Measurements from ENCODE around the gene GPR37L1. TPM values are rescaled to one million over a fixed set of nuclear protein-coding genes. Genes with fewer than 3 reads are reported as not detected.
A peak's percentile ranks its signal among the peaks of the same experiment; 100 is the strongest.

The GPR37L1 gene
- not detected in 2 replicates for total RNA-seq (2014; rRNA removed; shearing (Covaris generic))
- not detected in 2 replicates for polyA plus RNA-seq (2015; cell fraction: cytosol; rRNA removed)
- not detected in 2 replicates for polyA plus RNA-seq (2015; cell fraction: nucleus; rRNA removed)

DNA sequence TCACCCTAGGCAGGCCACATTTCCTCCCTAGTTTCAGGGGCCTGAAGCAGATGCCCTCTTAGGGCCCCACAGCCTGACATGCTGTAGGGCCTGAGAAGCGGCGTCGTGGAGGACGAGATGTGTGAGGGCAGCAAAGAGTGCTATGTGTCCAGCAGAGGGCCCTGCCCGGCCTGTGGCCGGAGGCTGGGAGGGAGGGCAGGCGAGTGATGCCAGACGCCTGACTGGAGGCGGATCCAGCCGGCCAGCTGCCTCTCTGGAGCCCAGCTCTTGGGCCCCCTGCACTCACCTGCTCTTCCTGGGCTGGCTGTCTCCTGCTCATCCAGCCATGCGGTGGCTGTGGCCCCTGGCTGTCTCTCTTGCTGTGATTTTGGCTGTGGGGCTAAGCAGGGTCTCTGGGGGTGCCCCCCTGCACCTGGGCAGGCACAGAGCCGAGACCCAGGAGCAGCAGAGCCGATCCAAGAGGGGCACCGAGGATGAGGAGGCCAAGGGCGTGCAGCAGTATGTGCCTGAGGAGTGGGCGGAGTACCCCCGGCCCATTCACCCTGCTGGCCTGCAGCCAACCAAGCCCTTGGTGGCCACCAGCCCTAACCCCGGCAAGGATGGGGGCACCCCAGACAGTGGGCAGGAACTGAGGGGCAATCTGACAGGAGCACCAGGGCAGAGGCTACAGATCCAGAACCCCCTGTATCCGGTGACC, at the start of gene GPR37L1:
Gene GPR37L1, plus strand, starts transcription at position 279 of the 697 bp plus-strand sequence. Its CDS starts 47 bp downstream, at position 326.
- no peak for DNase-seq (ENCODE audit: low read depth)

- no peak for DNase-seq (ENCODE audit: low read depth)
Measured at GRCh38 chr1:202073206-202073605, 49.5 kb upstream of the GPR37L1 start.

- DNase-seq (ENCODE audit: low read depth), result no peak
Measured at GRCh38 chr1:202074985-202075384, 47.7 kb upstream of the GPR37L1 start.

GRCh38 chr1:202075389-202075788, 47.3 kb upstream of the GPR37L1 start:
- no peak for DNase-seq (ENCODE audit: low read depth)

DNA sequence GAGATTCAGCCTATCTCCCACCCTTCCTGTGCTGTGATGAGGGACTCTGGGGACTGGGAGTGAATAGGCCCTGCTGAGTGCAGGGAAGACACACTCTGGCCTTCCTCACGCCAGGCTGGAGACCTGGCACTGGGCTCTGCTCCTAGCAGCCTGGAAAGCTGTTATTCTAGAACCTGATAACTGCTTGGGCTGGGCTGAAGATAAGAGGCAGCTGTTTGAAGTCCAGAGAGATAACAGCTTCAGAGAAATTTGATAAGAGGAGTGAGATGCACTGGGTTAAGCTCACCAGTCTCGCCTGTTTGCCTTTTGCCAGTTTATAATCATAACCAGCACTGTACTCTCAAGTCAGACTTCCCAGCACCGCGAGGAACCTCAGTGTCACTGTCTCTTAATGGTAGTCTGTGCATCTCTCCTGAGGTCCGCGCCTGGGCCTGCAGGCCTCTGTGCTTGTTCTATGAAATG, 46.6 kb upstream of the GPR37L1 start:
- DNase-seq (ENCODE audit: low read depth), result no peak

DNA sequence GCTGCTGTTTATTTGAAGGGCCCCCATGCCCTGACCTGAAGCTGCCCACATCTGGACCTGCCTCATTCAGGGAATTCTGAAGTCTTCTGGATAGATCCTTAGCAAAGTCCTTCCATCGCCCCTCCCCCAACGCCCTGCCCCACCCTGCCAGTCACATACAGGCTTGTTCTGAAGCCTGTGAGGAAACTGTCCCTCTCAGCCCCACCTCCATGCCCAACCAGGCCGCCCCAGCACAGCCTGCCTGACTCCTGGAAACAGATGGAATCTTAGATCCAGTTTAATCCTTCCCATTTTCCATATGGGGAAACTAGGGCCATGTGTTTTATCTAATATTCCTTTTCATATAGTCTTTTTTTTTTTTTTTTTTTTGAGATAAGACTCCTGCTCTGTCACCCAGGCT, 44.5 kb upstream of the GPR37L1 start:
- no peak for DNase-seq (ENCODE audit: low read depth)

DNA sequence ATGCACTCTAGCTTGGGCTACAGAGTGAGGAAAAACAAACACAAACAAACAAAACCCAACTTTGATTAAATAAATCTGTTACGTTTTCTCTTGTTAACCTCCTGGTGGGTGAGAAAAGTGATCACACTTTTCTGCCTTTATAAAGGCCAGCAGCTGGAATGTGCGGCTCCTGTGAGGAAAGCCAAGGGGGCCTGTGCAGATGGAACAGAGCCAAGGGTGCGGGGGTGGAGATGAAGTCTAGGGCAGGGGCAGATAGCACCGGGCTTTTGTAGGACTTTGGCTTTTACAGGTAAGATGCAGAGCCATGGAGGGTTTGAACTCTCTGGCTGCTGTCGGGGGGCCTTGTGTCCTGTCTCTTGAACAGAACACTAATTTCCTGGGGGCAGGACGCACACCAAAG, 40.7 kb upstream of the GPR37L1 start:
- DNase-seq (ENCODE audit: low read depth), result no peak

- DNase-seq (ENCODE audit: low read depth), result peak; percentile 55
Measured at GRCh38 chr1:202084791-202085681, 37.7 kb upstream of the GPR37L1 start.

- no peak for DNase-seq (ENCODE audit: low read depth)
Measured at GRCh38 chr1:202085682-202086373, 36.9 kb upstream of the GPR37L1 start.

GRCh38 chr1:202086579-202087350, 36.0 kb upstream of the GPR37L1 start:
- DNase-seq (ENCODE audit: low read depth), result no peak

DNA sequence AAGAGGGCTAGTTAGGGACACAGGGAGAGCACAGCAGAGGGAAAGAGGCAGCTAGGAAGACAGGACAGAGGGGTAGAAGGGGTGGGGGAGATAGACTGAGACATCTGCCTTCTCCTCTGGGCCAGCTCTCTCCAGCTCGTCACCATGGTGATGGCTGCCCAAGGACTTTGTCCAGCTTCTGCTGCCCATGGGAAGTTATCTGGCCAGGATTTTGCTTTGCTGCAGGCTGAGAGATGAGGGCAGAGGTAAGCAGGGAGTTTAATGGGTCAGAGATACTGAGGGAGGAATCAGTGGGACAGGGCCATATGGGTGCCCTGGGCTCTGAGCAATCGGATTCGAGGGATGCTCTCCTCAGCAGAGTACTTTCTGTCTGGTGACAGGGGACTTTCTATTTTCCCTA, 34.5 kb upstream of the GPR37L1 start:
- DNase-seq (ENCODE audit: low read depth), result no peak

GRCh38 chr1:202090994-202091393, 31.7 kb upstream of the GPR37L1 start:
- no peak for DNase-seq (ENCODE audit: low read depth)

- no peak for DNase-seq (ENCODE audit: low read depth)
Measured at GRCh38 chr1:202093858-202094257, 28.9 kb upstream of the GPR37L1 start.

- DNase-seq (ENCODE audit: low read depth), result no peak
Measured at GRCh38 chr1:202101184-202101583, 21.5 kb upstream of the GPR37L1 start.

DNA sequence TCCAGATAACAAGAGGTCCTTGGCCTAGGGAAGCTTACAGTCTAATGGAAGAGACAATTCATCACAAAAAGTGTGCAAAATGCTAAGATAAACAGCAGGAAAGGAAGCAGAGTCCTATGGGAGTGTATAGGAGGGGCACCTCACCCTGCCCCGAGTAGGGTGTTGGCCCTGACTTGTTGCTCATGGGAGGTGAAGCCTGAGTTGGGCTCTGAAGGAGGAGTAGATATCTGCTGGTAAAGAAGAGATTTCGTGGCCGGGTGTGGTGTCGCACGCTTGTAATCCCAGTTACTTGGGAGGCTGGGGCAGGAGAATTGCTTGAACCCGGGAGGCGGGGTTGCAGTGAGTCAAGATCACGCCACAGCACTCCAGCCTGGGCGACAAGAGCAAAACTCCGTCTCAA, 18.6 kb upstream of the GPR37L1 start:
- DNase-seq (ENCODE audit: low read depth), result no peak

GRCh38 chr1:202105571-202106339, 17.0 kb upstream of the GPR37L1 start:
- DNase-seq (ENCODE audit: low read depth), result peak; percentile 32

- DNase-seq (ENCODE audit: low read depth), result no peak
Measured at GRCh38 chr1:202106340-202107254, 16.1 kb upstream of the GPR37L1 start.

- DNase-seq (ENCODE audit: low read depth), result no peak
Measured at GRCh38 chr1:202107321-202107761, 15.4 kb upstream of the GPR37L1 start.
